GM23338 (cell line): ENCODE results near the gene ATP9B. TPM values are rescaled to one million over a fixed set of nuclear protein-coding genes. Genes with fewer than 3 reads are reported as not detected.

ENCODE experiments used
- ATAC-seq: fragments of 200-7000 bp; cut with Tn5 transposase; 3 replicates; pipeline ENCODE4 v1.9.1; 2020
- DNase-seq: peaks from one replicate; pipeline ENCODE4 v3.0.0-alpha.2; 2015; ENCODE audit warnings: low spot score
- H2AFZ ChIP-seq: fragments of 200-600 bp; sonication (generic); 2 replicates; pipeline ENCODE4 v1.8.0; 2016; ENCODE audit warnings: antibody characterized with exemption, mild to moderate bottlenecking, moderate library complexity
- H3F3A ChIP-seq: fragments of 200-600 bp; sonication (generic); replicated peaks from 2 replicates; pipeline ENCODE4 v1.8.0; 2017; ENCODE audit warnings: antibody characterized with exemption, mixed run types, low read depth
- H3K27ac ChIP-seq: fragments of 200-600 bp; sonication (generic); 2 replicates; pipeline ENCODE4 v1.6.1; 2016; ENCODE audit warnings: low read depth
- H3K27me3 ChIP-seq: fragments of 200-600 bp; sonication (generic); 2 replicates; pipeline ENCODE4 v1.8.0; 2016; ENCODE audit warnings: mild to moderate bottlenecking, mixed run types, moderate library complexity; ENCODE audit not compliant: insufficient read depth
- H3K36me3 ChIP-seq: fragments of 200-600 bp; sonication (generic); 2 replicates; pipeline ENCODE4 v1.8.0; 2016; ENCODE audit warnings: mild to moderate bottlenecking; ENCODE audit not compliant: insufficient read depth
- H3K4me1 ChIP-seq: fragments of 200-600 bp; sonication (generic); 2 replicates; pipeline ENCODE4 v1.8.0; 2016; ENCODE audit warnings: mild to moderate bottlenecking, moderate library complexity; ENCODE audit not compliant: insufficient read depth
- H3K4me2 ChIP-seq: fragments of 200-600 bp; sonication (generic); 2 replicates; pipeline ENCODE4 v1.7.1; 2017; ENCODE audit warnings: mixed run types
- H3K4me3 ChIP-seq: fragments of 200-600 bp; sonication (generic); 2 replicates; pipeline ENCODE4 v1.6.1; 2016; ENCODE audit warnings: mixed run types
- H3K79me2 ChIP-seq: fragments of 200-600 bp; sonication (generic); replicated peaks from 2 replicates; pipeline ENCODE4 v1.8.0; 2017; ENCODE audit warnings: mild to moderate bottlenecking; ENCODE audit not compliant: insufficient read depth
- H3K9me2 ChIP-seq: fragments of 200-600 bp; sonication (generic); 2 replicates; pipeline ENCODE4 v1.8.0; 2017; ENCODE audit not compliant: insufficient read depth
- H4K20me1 ChIP-seq: fragments of 200-600 bp; sonication (generic); replicated peaks from 2 replicates; pipeline ENCODE4 v1.8.0; 2017; ENCODE audit warnings: mild to moderate bottlenecking; ENCODE audit not compliant: insufficient read depth
- H3K27ac Mint-ChIP-seq: 2 replicates; pipeline ENCODE4 v1.8.0; 2020; ENCODE audit warnings: inconsistent platforms, mild to moderate bottlenecking, moderate library complexity, mixed read lengths
- H3K27me3 Mint-ChIP-seq: 3 replicates; pipeline ENCODE4 v1.8.0; 2022; ENCODE audit warnings: low read depth, mild to moderate bottlenecking, moderate library complexity, mixed read lengths, inconsistent platforms; ENCODE audit not compliant: insufficient read depth, poor library complexity
- H3K36me3 Mint-ChIP-seq: 3 replicates; pipeline ENCODE4 v1.8.0; 2021; ENCODE audit warnings: low read depth, mild to moderate bottlenecking, inconsistent platforms, moderate library complexity, mixed read lengths
- H3K4me1 Mint-ChIP-seq: 3 replicates; pipeline ENCODE4 v1.8.0; 2020; ENCODE audit warnings: mild to moderate bottlenecking, inconsistent platforms, mixed read lengths
- H3K4me3 Mint-ChIP-seq: 3 replicates; pipeline ENCODE4 v1.8.0; 2021; ENCODE audit warnings: moderate library complexity, mild to moderate bottlenecking, inconsistent platforms, mixed read lengths
- H3K9me3 Mint-ChIP-seq: 3 replicates; pipeline ENCODE4 v1.8.0; 2020; ENCODE audit warnings: moderate library complexity, mild to moderate bottlenecking, inconsistent platforms, mixed read lengths
- CREB1 ChIP-seq: fragments of 250-450 bp; sonication (Bioruptor Pico); IDR thresholded peaks from 2 replicates; pipeline ENCODE4 v1.5.0; 2020; ENCODE audit warnings: low read depth, mild to moderate bottlenecking, moderate library complexity
- EZH2 ChIP-seq: fragments of 200-600 bp; sonication (generic); IDR thresholded peaks from one replicate; pipeline ENCODE4 v1.8.0; 2017; ENCODE audit warnings: antibody characterized with exemption, mild to moderate bottlenecking, low read depth; ENCODE audit not compliant: unreplicated experiment
- EZH2phosphoT487 ChIP-seq: fragments of 200-600 bp; sonication (generic); IDR thresholded peaks from one replicate; pipeline ENCODE4 v1.8.1; 2018; ENCODE audit warnings: antibody characterized with exemption; ENCODE audit not compliant: unreplicated experiment
- JUNB ChIP-seq: IDR thresholded peaks from one replicate; pipeline ENCODE4 v1.6.1; 2016; ENCODE audit warnings: antibody characterized with exemption; ENCODE audit not compliant: unreplicated experiment
- NANOG ChIP-seq: IDR thresholded peaks from 2 replicates; pipeline ENCODE4 v1.6.1; 2016; ENCODE audit warnings: antibody characterized with exemption, borderline replicate concordance
- POLR2AphosphoS5 ChIP-seq: IDR thresholded peaks from 2 replicates; pipeline ENCODE4 v1.6.1; 2016; ENCODE audit warnings: antibody characterized with exemption, low read depth
- STAT1 ChIP-seq: IDR thresholded peaks from one replicate; pipeline ENCODE4 v1.6.1; 2016; ENCODE audit warnings: antibody characterized with exemption; ENCODE audit not compliant: unreplicated experiment
- ZNF114 ChIP-seq: fragments of 250-450 bp; sonication (Bioruptor Pico); IDR thresholded peaks from 2 replicates; pipeline ENCODE4 v1.5.0; 2020; ENCODE audit warnings: mild to moderate bottlenecking, moderate library complexity
- ZNF331 ChIP-seq: fragments of 250-450 bp; sonication (Bioruptor Pico); IDR thresholded peaks from 2 replicates; pipeline ENCODE4 v1.5.0; 2020; ENCODE audit warnings: low read depth, mild to moderate bottlenecking, moderate library complexity
- polyA plus RNA-seq: library from polyadenylated mRNA; unstranded; fragments of >200 nt; fragmentation: Nextera tagmentation; extraction: Ambion mirVana; gene quantifications from 2 replicates; pipeline ENCODE4 v1.2.1, GENCODE V29; 2016
- total RNA-seq: library from RNA; depleted of rRNA; stranded (reverse); fragments of >200 nt; shearing (Covaris generic); gene quantifications from 2 replicates; pipeline ENCODE4 v1.2.3, GENCODE V29; 2014
- TF ChIP-seq, protein P1 (sequence below): IDR thresholded peaks from one replicate; pipeline ENCODE4 v1.6.1; 2018; ENCODE audit warnings: antibody characterized with exemption; ENCODE audit not compliant: unreplicated experiment
- TF ChIP-seq, protein P2 (sequence below): IDR thresholded peaks from 2 replicates; pipeline ENCODE4 v1.6.1; 2016; ENCODE audit warnings: antibody characterized with exemption
- TF ChIP-seq, protein P3 (sequence below): fragments of 250-450 bp; sonication (Bioruptor Pico); IDR thresholded peaks from 2 replicates; pipeline ENCODE4 v1.5.0; 2020; ENCODE audit warnings: mild to moderate bottlenecking, moderate library complexity
- TF ChIP-seq, protein P4 (sequence below), 2 experiments: fragments of 200-600 bp in 1 of 2; sonication (generic) in 1 of 2; conservative IDR thresholded peaks; 2 replicates each; pipeline versions ENCODE4 v1.5.1 to v1.6.1; 2016 to 2017; ENCODE audit warnings: antibody characterized with exemption in 2 of 2, low read depth in 2 of 2, mild to moderate bottlenecking in 2 of 2, moderate library complexity in 1 of 2

The ATP9B gene
- total and polyA plus RNA-seq, 2 experiments from 2014 or later = 14.2 to 25.6 TPM

DNA sequence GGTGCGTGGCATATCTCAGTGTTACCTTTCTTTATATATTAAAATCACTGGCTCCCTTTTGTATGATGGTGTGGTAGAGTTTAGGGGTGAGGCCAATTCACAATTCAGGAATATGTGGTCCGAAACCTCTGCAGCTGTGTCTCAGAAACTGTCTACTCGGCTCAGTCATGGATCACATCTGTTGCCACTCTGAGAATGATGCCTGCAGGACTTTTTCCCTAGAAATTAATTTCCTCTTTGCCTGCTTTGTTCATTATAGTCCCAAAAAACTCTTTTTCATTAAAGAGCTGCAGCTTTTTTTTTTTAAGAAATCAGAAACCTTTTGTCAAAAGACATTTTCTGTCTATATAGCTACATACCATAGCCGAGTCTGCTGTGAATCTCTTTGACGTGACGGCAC, 221.7 kb downstream of the ATP9B start:
- Mint-ChIP-seq H3K36me3 (peaks cover 42% of the 10 kb centered on the region), H3K4me3 (no peak overlapping the region), H3K27me3 (peaks cover 3% of the 10 kb centered on the region), H3K9me3 (peaks cover 34% of the 10 kb centered on the region), H3K4me1 (peaks cover 9% of the 10 kb centered on the region; the same call in 2 of the 3 replicates), H3K27ac (no peak overlapping the region)
- TF ChIP-seq, protein P1, sequence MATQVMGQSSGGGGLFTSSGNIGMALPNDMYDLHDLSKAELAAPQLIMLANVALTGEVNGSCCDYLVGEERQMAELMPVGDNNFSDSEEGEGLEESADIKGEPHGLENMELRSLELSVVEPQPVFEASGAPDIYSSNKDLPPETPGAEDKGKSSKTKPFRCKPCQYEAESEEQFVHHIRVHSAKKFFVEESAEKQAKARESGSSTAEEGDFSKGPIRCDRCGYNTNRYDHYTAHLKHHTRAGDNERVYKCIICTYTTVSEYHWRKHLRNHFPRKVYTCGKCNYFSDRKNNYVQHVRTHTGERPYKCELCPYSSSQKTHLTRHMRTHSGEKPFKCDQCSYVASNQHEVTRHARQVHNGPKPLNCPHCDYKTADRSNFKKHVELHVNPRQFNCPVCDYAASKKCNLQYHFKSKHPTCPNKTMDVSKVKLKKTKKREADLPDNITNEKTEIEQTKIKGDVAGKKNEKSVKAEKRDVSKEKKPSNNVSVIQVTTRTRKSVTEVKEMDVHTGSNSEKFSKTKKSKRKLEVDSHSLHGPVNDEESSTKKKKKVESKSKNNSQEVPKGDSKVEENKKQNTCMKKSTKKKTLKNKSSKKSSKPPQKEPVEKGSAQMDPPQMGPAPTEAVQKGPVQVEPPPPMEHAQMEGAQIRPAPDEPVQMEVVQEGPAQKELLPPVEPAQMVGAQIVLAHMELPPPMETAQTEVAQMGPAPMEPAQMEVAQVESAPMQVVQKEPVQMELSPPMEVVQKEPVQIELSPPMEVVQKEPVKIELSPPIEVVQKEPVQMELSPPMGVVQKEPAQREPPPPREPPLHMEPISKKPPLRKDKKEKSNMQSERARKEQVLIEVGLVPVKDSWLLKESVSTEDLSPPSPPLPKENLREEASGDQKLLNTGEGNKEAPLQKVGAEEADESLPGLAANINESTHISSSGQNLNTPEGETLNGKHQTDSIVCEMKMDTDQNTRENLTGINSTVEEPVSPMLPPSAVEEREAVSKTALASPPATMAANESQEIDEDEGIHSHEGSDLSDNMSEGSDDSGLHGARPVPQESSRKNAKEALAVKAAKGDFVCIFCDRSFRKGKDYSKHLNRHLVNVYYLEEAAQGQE = no peak
- TF ChIP-seq JUNB (no peak), EZH2 (no peak), NANOG (no peak), EZH2phosphoT487 (no peak), POLR2AphosphoS5 (no peak), STAT1 (no peak), ZNF114 (CRISPR knock-in tag) (no peak), CREB1 (CRISPR knock-in tag) (no peak), ZNF331 (no peak)
- TF ChIP-seq, protein P2, sequence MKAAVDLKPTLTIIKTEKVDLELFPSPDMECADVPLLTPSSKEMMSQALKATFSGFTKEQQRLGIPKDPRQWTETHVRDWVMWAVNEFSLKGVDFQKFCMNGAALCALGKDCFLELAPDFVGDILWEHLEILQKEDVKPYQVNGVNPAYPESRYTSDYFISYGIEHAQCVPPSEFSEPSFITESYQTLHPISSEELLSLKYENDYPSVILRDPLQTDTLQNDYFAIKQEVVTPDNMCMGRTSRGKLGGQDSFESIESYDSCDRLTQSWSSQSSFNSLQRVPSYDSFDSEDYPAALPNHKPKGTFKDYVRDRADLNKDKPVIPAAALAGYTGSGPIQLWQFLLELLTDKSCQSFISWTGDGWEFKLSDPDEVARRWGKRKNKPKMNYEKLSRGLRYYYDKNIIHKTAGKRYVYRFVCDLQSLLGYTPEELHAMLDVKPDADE = no peak
- TF ChIP-seq, protein P3, sequence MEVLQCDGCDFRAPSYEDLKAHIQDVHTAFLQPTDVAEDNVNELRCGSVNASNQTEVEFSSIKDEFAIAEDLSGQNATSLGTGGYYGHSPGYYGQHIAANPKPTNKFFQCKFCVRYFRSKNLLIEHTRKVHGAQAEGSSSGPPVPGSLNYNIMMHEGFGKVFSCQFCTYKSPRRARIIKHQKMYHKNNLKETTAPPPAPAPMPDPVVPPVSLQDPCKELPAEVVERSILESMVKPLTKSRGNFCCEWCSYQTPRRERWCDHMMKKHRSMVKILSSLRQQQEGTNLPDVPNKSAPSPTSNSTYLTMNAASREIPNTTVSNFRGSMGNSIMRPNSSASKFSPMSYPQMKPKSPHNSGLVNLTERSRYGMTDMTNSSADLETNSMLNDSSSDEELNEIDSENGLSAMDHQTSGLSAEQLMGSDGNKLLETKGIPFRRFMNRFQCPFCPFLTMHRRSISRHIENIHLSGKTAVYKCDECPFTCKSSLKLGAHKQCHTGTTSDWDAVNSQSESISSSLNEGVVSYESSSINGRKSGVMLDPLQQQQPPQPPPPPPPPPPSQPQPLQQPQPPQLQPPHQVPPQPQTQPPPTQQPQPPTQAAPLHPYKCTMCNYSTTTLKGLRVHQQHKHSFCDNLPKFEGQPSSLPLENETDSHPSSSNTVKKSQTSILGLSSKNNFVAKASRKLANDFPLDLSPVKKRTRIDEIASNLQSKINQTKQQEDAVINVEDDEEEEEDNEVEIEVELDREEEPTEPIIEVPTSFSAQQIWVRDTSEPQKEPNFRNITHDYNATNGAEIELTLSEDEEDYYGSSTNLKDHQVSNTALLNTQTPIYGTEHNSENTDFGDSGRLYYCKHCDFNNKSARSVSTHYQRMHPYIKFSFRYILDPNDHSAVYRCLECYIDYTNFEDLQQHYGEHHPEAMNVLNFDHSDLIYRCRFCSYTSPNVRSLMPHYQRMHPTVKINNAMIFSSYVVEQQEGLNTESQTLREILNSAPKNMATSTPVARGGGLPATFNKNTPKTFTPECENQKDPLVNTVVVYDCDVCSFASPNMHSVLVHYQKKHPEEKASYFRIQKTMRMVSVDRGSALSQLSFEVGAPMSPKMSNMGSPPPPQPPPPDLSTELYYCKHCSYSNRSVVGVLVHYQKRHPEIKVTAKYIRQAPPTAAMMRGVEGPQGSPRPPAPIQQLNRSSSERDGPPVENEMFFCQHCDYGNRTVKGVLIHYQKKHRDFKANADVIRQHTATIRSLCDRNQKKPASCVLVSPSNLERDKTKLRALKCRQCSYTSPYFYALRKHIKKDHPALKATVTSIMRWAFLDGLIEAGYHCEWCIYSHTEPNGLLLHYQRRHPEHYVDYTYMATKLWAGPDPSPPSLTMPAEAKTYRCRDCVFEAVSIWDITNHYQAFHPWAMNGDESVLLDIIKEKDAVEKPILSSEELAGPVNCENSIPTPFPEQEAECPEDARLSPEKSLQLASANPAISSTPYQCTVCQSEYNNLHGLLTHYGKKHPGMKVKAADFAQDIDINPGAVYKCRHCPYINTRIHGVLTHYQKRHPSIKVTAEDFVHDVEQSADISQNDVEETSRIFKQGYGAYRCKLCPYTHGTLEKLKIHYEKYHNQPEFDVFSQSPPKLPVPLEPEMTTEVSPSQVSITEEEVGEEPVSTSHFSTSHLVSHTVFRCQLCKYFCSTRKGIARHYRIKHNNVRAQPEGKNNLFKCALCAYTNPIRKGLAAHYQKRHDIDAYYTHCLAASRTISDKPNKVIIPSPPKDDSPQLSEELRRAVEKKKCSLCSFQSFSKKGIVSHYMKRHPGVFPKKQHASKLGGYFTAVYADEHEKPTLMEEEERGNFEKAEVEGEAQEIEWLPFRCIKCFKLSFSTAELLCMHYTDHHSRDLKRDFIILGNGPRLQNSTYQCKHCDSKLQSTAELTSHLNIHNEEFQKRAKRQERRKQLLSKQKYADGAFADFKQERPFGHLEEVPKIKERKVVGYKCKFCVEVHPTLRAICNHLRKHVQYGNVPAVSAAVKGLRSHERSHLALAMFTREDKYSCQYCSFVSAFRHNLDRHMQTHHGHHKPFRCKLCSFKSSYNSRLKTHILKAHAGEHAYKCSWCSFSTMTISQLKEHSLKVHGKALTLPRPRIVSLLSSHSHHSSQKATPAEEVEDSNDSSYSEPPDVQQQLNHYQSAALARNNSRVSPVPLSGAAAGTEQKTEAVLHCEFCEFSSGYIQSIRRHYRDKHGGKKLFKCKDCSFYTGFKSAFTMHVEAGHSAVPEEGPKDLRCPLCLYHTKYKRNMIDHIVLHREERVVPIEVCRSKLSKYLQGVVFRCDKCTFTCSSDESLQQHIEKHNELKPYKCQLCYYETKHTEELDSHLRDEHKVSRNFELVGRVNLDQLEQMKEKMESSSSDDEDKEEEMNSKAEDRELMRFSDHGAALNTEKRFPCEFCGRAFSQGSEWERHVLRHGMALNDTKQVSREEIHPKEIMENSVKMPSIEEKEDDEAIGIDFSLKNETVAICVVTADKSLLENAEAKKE (CRISPR knock-in tag) = no peak
- TF ChIP-seq, protein P4, sequence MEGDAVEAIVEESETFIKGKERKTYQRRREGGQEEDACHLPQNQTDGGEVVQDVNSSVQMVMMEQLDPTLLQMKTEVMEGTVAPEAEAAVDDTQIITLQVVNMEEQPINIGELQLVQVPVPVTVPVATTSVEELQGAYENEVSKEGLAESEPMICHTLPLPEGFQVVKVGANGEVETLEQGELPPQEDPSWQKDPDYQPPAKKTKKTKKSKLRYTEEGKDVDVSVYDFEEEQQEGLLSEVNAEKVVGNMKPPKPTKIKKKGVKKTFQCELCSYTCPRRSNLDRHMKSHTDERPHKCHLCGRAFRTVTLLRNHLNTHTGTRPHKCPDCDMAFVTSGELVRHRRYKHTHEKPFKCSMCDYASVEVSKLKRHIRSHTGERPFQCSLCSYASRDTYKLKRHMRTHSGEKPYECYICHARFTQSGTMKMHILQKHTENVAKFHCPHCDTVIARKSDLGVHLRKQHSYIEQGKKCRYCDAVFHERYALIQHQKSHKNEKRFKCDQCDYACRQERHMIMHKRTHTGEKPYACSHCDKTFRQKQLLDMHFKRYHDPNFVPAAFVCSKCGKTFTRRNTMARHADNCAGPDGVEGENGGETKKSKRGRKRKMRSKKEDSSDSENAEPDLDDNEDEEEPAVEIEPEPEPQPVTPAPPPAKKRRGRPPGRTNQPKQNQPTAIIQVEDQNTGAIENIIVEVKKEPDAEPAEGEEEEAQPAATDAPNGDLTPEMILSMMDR (conservative IDR thresholded peaks at IDR 0.05; ENCODE audit: low read depth in 2 of 2) = no peak
- Histone ChIP-seq H3K27me3 (no peaks in the 10 kb centered on the region), H3K4me3 (no peak overlapping the region), H4K20me1 (no peaks in the 10 kb centered on the region; the same call in 1 of the 2 replicates), H3K4me1 (no peaks in the 10 kb centered on the region), H2AFZ (no peak overlapping the region), H3K4me2 (no peak overlapping the region), H3F3A (no peaks in the 10 kb centered on the region), H3K27ac (no peak overlapping the region), H3K9me2 (no peaks in the 10 kb centered on the region), H3K36me3 (peaks cover 9% of the 10 kb centered on the region), H3K79me2 (no peaks in the 10 kb centered on the region)
- ATAC-seq (no peak), DNase-seq (no peak)
